ENCODE results near the gene EGFLAM.

The EGFLAM gene

DNA sequence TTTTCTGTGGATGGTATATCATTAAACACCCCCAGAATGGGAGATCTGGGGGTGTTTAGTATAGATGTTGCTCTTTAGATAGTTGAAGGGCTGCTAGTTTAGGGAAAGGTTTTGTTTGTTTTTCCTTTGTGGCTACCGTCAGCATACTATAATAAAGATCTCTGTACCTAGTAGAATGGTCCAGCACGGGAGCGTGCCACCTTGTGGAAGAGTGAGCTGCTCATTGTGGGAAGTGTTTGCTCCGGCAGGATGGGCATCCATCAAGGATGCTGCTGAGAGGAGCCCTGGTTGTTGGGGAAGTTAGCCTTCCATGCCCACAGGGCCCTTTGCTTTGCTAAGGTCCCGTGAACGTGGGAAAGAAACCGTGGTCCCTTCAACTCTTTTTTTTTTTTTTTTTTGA is 185.0 kb downstream of the EGFLAM start:
- Histone ChIP-seq H2AFZ (ENCODE audit: low read length) (no peak overlapping the region), H3K79me1 (ENCODE audit: low read depth, low read length) (no peaks in the 10 kb centered on the region), H3K36me3 (replicated peaks in 1 of 2; ENCODE audit: control insufficient read depth in 2 of 2, insufficient read depth in 2 of 2, low read length in 2 of 2) (no peaks in the 10 kb centered on the region), H3K9ac (ENCODE audit: low read depth, low read length, poor library complexity) (no peak overlapping the region), H3K18ac (ENCODE audit: low read length) (no peak overlapping the region), H3K27me3 (ENCODE audit: control insufficient read depth in 3 of 3, insufficient read depth in 3 of 3, low read depth in 1 of 3, low read length in 3 of 3) (no peaks in the 10 kb centered on the region), H3K4me3 (ENCODE audit: low read length in 2 of 2) (no peak overlapping the region), H3K27ac (replicated peaks; ENCODE audit: low read length) (no peak overlapping the region), H3K23ac (ENCODE audit: low read depth, low read length, poor library complexity) (no peak overlapping the region), H3K4ac (ENCODE audit: low read length) (no peak overlapping the region), H3K14ac (ENCODE audit: low read length) (no peak overlapping the region), H3K4me1 (ENCODE audit: control insufficient read depth in 2 of 2, insufficient read depth in 1 of 2, low read depth in 1 of 2, low read length in 2 of 2) (no peaks in the 10 kb centered on the region), H3K9me3 (replicated peaks in 1 of 2; ENCODE audit: control insufficient read depth in 2 of 2, insufficient read depth in 1 of 2, low read depth in 1 of 2, low read length in 2 of 2) (no peaks in the 10 kb centered on the region), H3K4me2 (ENCODE audit: insufficient read depth, low read length, poor library complexity, severe bottlenecking) (no peak overlapping the region), H2BK12ac (ENCODE audit: low read length) (no peak overlapping the region), H4K8ac (ENCODE audit: low read depth, low read length) (no peak overlapping the region), H4K91ac (ENCODE audit: low read depth, low read length, poor library complexity) (no peak overlapping the region), H2BK15ac (ENCODE audit: low read length) (no peak overlapping the region), H2AK5ac (ENCODE audit: low read depth, low read length) (no peak overlapping the region), H2BK120ac (ENCODE audit: low read depth, low read length) (no peak overlapping the region), H2BK5ac (ENCODE audit: low read length) (no peak overlapping the region)
- WGBS, 2 donors (ENCODE audit: extremely low coverage in 2 of 2, insufficient read length in 2 of 2, insufficient replicate concordance in 1 of 2) = no CpG with 5 or more reads among the region's 7 CpGs
- no peak for DNase-seq (ENCODE audit: low spot score)

DNA sequence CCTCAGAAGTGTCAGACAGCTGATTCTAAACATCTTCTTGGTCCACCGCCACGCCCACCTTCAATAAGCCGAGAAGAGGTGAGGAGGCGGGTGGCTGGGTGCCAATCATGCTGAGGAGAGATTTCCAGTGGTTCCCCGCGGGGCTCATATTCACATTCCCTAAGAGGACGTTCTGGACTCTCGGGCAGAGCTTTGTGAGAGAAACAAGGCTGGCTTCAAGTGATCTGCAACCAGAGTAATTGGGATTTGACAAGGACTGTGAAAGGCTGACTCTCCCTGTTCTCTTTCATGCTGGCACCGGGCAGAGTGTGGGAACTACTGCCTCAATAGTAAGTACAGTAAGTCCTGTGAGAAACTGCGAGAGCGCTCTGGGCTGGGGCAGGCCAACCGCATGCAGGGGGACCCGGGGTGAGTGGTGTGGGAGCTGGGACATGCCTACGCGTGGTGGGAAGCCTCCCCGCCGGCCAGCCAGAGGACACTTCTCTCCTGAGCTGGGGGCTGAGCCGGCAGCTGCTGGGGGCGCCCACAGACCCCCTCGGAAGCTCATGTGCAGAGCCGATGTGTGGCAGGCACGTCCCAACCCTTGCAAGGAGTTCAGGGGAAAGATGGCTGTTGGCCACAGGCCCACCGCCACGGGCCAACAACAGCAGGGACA is 187.1 kb downstream of the EGFLAM start:
- Histone ChIP-seq H2AFZ (ENCODE audit: low read length) (peak overlapping the region; percentile 1), H3K4me3 (ENCODE audit: low read length in 2 of 2) (no peak overlapping the region), H4K8ac (ENCODE audit: low read depth, low read length) (no peak overlapping the region), H3K9ac (ENCODE audit: low read depth, low read length, poor library complexity) (no peak overlapping the region), H3K4me2 (ENCODE audit: insufficient read depth, low read length, poor library complexity, severe bottlenecking) (no peak overlapping the region), H3K4ac (ENCODE audit: low read length) (no peak overlapping the region), H3K27me3 (ENCODE audit: control insufficient read depth in 3 of 3, insufficient read depth in 3 of 3, low read depth in 1 of 3, low read length in 3 of 3) (no peaks in the 10 kb centered on the region), H4K91ac (ENCODE audit: low read depth, low read length, poor library complexity) (no peak overlapping the region), H3K9me3 (replicated peaks in 1 of 2; ENCODE audit: control insufficient read depth in 2 of 2, insufficient read depth in 1 of 2, low read depth in 1 of 2, low read length in 2 of 2) (no peaks in the 10 kb centered on the region), H3K27ac (replicated peaks; ENCODE audit: low read length) (no peak overlapping the region), H2BK15ac (ENCODE audit: low read length) (no peak overlapping the region), H3K14ac (ENCODE audit: low read length) (no peak overlapping the region), H3K36me3 (replicated peaks in 1 of 2; ENCODE audit: control insufficient read depth in 2 of 2, insufficient read depth in 2 of 2, low read length in 2 of 2) (no peaks in the 10 kb centered on the region), H3K18ac (ENCODE audit: low read length) (peak overlapping the region; percentile 77), H3K23ac (ENCODE audit: low read depth, low read length, poor library complexity) (peak overlapping the region; percentile 69), H3K79me1 (ENCODE audit: low read depth, low read length) (no peaks in the 10 kb centered on the region), H2BK120ac (ENCODE audit: low read depth, low read length) (peak overlapping the region; percentile 13), H2AK5ac (ENCODE audit: low read depth, low read length) (no peak overlapping the region), H2BK5ac (ENCODE audit: low read length) (no peak overlapping the region), H2BK12ac (ENCODE audit: low read length) (no peak overlapping the region), H3K4me1 (ENCODE audit: control insufficient read depth in 2 of 2, insufficient read depth in 1 of 2, low read depth in 1 of 2, low read length in 2 of 2) (no peaks in the 10 kb centered on the region)
- DNase-seq (ENCODE audit: low spot score) = no peak
- no CpG with 5 or more reads among the region's 24 CpGs for WGBS, 2 donors (ENCODE audit: extremely low coverage in 2 of 2, insufficient read length in 2 of 2, insufficient replicate concordance in 1 of 2)

DNA sequence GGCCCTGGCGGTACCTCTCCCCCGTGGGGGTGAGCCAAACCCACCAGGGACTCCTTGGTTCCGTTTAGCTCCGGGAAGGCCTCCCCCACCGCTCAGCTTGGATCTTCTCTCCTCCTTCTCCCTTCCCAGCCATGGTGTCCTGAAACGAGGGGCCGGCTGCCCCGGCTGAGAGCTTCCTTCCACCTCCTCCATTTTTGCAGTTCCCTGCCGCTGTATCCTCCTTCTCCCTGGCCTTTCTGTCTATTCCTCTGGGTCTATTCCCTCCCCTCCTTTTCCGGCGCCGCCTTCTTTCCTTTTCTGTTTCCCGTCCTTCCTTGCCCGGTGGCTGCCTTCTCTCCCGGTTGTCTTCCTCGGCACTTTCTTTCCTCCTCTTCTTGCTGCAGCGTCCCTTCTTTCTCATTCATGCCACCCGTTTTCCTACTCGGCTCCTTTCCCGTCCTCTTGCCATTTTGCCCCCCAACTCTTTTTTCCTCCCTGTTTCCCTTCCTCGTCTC is 187.7 kb downstream of the EGFLAM start:
- no CpG with 5 or more reads among the region's 21 CpGs for WGBS, 2 donors (ENCODE audit: extremely low coverage in 2 of 2, insufficient read length in 2 of 2, insufficient replicate concordance in 1 of 2)
- H4K91ac ChIP-seq (ENCODE audit: low read depth, low read length, poor library complexity) = no peak overlapping the region
- no peaks in the 10 kb centered on the region for H3K27me3 ChIP-seq (ENCODE audit: control insufficient read depth in 3 of 3, insufficient read depth in 3 of 3, low read depth in 1 of 3, low read length in 3 of 3)
- H2BK12ac ChIP-seq (ENCODE audit: low read length) = no peak overlapping the region
- H3K18ac ChIP-seq (ENCODE audit: low read length) = peak overlapping the region; percentile 77
- H2AK5ac ChIP-seq (ENCODE audit: low read depth, low read length) = no peak overlapping the region
- no peak overlapping the region for H3K14ac ChIP-seq (ENCODE audit: low read length)
- H3K4me2 ChIP-seq (ENCODE audit: insufficient read depth, low read length, poor library complexity, severe bottlenecking) = no peak overlapping the region
- H3K27ac ChIP-seq (replicated peaks; ENCODE audit: low read length) = no peak overlapping the region
- no peaks in the 10 kb centered on the region for H3K9me3 ChIP-seq (replicated peaks in 1 of 2; ENCODE audit: control insufficient read depth in 2 of 2, insufficient read depth in 1 of 2, low read depth in 1 of 2, low read length in 2 of 2)
- H2BK120ac ChIP-seq (ENCODE audit: low read depth, low read length) = peak overlapping the region; percentile 13
- no peak overlapping the region for H3K9ac ChIP-seq (ENCODE audit: low read depth, low read length, poor library complexity)
- peak overlapping the region; percentile 69 for H3K23ac ChIP-seq (ENCODE audit: low read depth, low read length, poor library complexity)
- H3K36me3 ChIP-seq (replicated peaks in 1 of 2; ENCODE audit: control insufficient read depth in 2 of 2, insufficient read depth in 2 of 2, low read length in 2 of 2) = no peaks in the 10 kb centered on the region
- no peak overlapping the region for H2BK15ac ChIP-seq (ENCODE audit: low read length)
- no peaks in the 10 kb centered on the region for H3K79me1 ChIP-seq (ENCODE audit: low read depth, low read length)
- H3K4me3 ChIP-seq (ENCODE audit: low read length in 2 of 2) = no peak overlapping the region
- no peak overlapping the region for H4K8ac ChIP-seq (ENCODE audit: low read depth, low read length)
- no peak overlapping the region for H2BK5ac ChIP-seq (ENCODE audit: low read length)
- H3K4ac ChIP-seq (ENCODE audit: low read length) = no peak overlapping the region
- no peaks in the 10 kb centered on the region for H3K4me1 ChIP-seq (ENCODE audit: control insufficient read depth in 2 of 2, insufficient read depth in 1 of 2, low read depth in 1 of 2, low read length in 2 of 2)
- no peak for DNase-seq (ENCODE audit: low spot score)
- peak overlapping the region; percentile 1 for H2AFZ ChIP-seq (ENCODE audit: low read length)

DNA sequence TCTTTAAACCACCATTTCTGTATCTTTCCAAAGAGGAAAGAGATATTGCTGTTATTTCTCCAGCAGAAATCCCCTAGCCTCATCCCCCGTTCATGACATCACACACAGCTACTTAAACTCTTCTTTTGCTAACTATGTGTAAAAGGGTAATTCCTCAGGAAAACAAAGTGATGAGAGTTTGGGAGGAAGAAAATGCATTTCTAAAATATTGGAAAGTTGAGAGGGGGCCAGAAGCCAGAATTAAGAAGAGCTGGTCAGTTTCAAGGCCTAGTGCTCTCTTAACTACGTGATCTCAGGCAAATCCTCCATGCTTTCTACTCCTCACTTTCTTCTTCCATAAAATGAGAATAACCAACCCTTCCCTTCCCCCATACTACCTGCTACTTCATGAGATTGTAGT is 188.7 kb downstream of the EGFLAM start:
- no CpG with 5 or more reads among the region's 2 CpGs for WGBS, 2 donors (ENCODE audit: extremely low coverage in 2 of 2, insufficient read length in 2 of 2, insufficient replicate concordance in 1 of 2)
- H3K9ac ChIP-seq (ENCODE audit: low read depth, low read length, poor library complexity) = no peak overlapping the region
- no peak overlapping the region for H2AFZ ChIP-seq (ENCODE audit: low read length)
- no peaks in the 10 kb centered on the region for H3K4me1 ChIP-seq (ENCODE audit: control insufficient read depth in 2 of 2, insufficient read depth in 1 of 2, low read depth in 1 of 2, low read length in 2 of 2)
- no peak overlapping the region for H3K18ac ChIP-seq (ENCODE audit: low read length)
- H2BK12ac ChIP-seq (ENCODE audit: low read length) = no peak overlapping the region
- H3K4me2 ChIP-seq (ENCODE audit: insufficient read depth, low read length, poor library complexity, severe bottlenecking) = no peak overlapping the region
- no peak overlapping the region for H3K14ac ChIP-seq (ENCODE audit: low read length)
- H3K4ac ChIP-seq (ENCODE audit: low read length) = no peak overlapping the region
- no peak overlapping the region for H4K91ac ChIP-seq (ENCODE audit: low read depth, low read length, poor library complexity)
- no peaks in the 10 kb centered on the region for H3K9me3 ChIP-seq (replicated peaks in 1 of 2; ENCODE audit: control insufficient read depth in 2 of 2, insufficient read depth in 1 of 2, low read depth in 1 of 2, low read length in 2 of 2)
- no peak overlapping the region for H3K27ac ChIP-seq (replicated peaks; ENCODE audit: low read length)
- no peaks in the 10 kb centered on the region for H3K79me1 ChIP-seq (ENCODE audit: low read depth, low read length)
- H4K8ac ChIP-seq (ENCODE audit: low read depth, low read length) = no peak overlapping the region
- DNase-seq (ENCODE audit: low spot score) = no peak
- no peaks in the 10 kb centered on the region for H3K36me3 ChIP-seq (replicated peaks in 1 of 2; ENCODE audit: control insufficient read depth in 2 of 2, insufficient read depth in 2 of 2, low read length in 2 of 2)
- no peak overlapping the region for H2BK120ac ChIP-seq (ENCODE audit: low read depth, low read length)
- H2BK15ac ChIP-seq (ENCODE audit: low read length) = no peak overlapping the region
- H2BK5ac ChIP-seq (ENCODE audit: low read length) = no peak overlapping the region
- no peaks in the 10 kb centered on the region for H3K27me3 ChIP-seq (ENCODE audit: control insufficient read depth in 3 of 3, insufficient read depth in 3 of 3, low read depth in 1 of 3, low read length in 3 of 3)
- H3K4me3 ChIP-seq (ENCODE audit: low read length in 2 of 2) = no peak overlapping the region
- no peak overlapping the region for H3K23ac ChIP-seq (ENCODE audit: low read depth, low read length, poor library complexity)
- no peak overlapping the region for H2AK5ac ChIP-seq (ENCODE audit: low read depth, low read length)

All from neuronal stem cell (in vitro differentiated cells).